H1 (cell line): Measurements from ENCODE around the gene RAB3C. TPM values are rescaled to one million over a fixed set of nuclear protein-coding genes. Genes with fewer than 3 reads are reported as not detected.

ENCODE experiments used
- CTCF ChIA-PET: fragments of 300-600 bp; sonication (Branson Sonifier 250); formaldehyde crosslinking; loops from one replicate; lab custom pipeline; 2021; ENCODE audit not compliant: partially characterized antibody; lab: Charles Lee
- POLR2A ChIA-PET: fragments of 300-600 bp; sonication (Branson Sonifier 250); formaldehyde crosslinking; loops from one replicate; lab custom pipeline; 2021; ENCODE audit warnings: inconsistent platforms; ENCODE audit not compliant: partially characterized antibody; lab: Charles Lee
- DNase-seq, 2 experiments: peaks; one replicate each; pipeline versions ENCODE4 v3.0.0 to v3.0.0-alpha.2; 2010 to 2022; ENCODE audit warnings: low spot score in 2 of 2, low read depth in 1 of 2, mixed read lengths in 1 of 2
- FAIRE-seq: peaks from 2 replicates; lab custom pipeline; 2011; peaks lifted over from hg19 to GRCh38; lab: Jason Lieb, UNC
- H2AFZ ChIP-seq: 2 replicates; pipeline ENCODE4 v1.8.1; 2012; ENCODE audit warnings: low read length, inconsistent platforms
- H2AK5ac ChIP-seq: 2 replicates; pipeline ENCODE4 v1.6.1; 2013; ENCODE audit warnings: low read depth, low read length
- H2BK120ac ChIP-seq: replicated peaks from 2 replicates; pipeline ENCODE3; 2013; ENCODE audit warnings: low read depth, low read length, inconsistent platforms
- H2BK12ac ChIP-seq: 2 replicates; pipeline ENCODE4 v1.6.1; 2013; ENCODE audit warnings: low read depth, low read length
- H2BK15ac ChIP-seq: 2 replicates; pipeline ENCODE4 v1.6.1; 2013; ENCODE audit warnings: low read length
- H2BK20ac ChIP-seq: 2 replicates; pipeline ENCODE4 v1.6.1; 2013; ENCODE audit warnings: low read length
- H2BK5ac ChIP-seq: 2 replicates; pipeline ENCODE4 v1.6.1; 2013; ENCODE audit warnings: low read depth, low read length
- H3K14ac ChIP-seq: 2 replicates; pipeline ENCODE4 v1.6.1; 2013; ENCODE audit warnings: inconsistent platforms; ENCODE audit not compliant: insufficient read length
- H3K18ac ChIP-seq: 2 replicates; pipeline ENCODE4 v1.6.1; 2013; ENCODE audit warnings: low read length; ENCODE audit errors: extremely low read depth
- H3K23ac ChIP-seq: 2 replicates; pipeline ENCODE4 v1.6.1; 2013; ENCODE audit warnings: inconsistent platforms; ENCODE audit not compliant: insufficient read length
- H3K23me2 ChIP-seq: 2 replicates; pipeline ENCODE4 v1.6.1; 2013; ENCODE audit warnings: low read depth, low read length
- H3K27ac ChIP-seq: 2 replicates; pipeline ENCODE4 v1.6.1; 2011; ENCODE audit warnings: low read depth, low read length, inconsistent platforms
- H3K27me3 ChIP-seq, 4 experiments: replicated peaks in 1 of 4; 1 replicate in 1 of 4; 2 replicates in 3 of 4; pipeline versions ENCODE4 v1.6.1 to v1.8.1; 2011 to 2013; ENCODE audit warnings: low read length in 3 of 4, mild to moderate bottlenecking in 3 of 4, inconsistent platforms in 2 of 4, mixed read lengths in 2 of 4, moderate library complexity in 1 of 4; ENCODE audit not compliant: control insufficient read depth in 3 of 4, insufficient read depth in 3 of 4; ENCODE audit errors: extremely low read depth in 1 of 4
- H3K36me3 ChIP-seq, 4 experiments: 2 replicates each; pipeline versions ENCODE4 v1.6.1 to v1.8.1; 2011 to 2013; ENCODE audit warnings: mild to moderate bottlenecking in 4 of 4, low read length in 3 of 4, moderate library complexity in 2 of 4, control low read depth in 1 of 4, inconsistent platforms in 1 of 4; ENCODE audit not compliant: insufficient read depth in 4 of 4, control insufficient read depth in 2 of 4
- H3K4ac ChIP-seq: replicated peaks from 2 replicates; pipeline ENCODE3; 2013; ENCODE audit warnings: low read length, low read depth, mixed read lengths, inconsistent platforms; ENCODE audit not compliant: insufficient read length
- H3K4me1 ChIP-seq, 4 experiments: replicated peaks in 1 of 4; 1 replicate in 1 of 4; 2 replicates in 3 of 4; pipeline versions ENCODE4 v1.6.1 to v1.8.1; 2011 to 2013; ENCODE audit warnings: low read length in 3 of 4, inconsistent platforms in 2 of 4, mixed read lengths in 1 of 4; ENCODE audit not compliant: insufficient read depth in 4 of 4, control insufficient read depth in 3 of 4
- H3K4me2 ChIP-seq, 2 experiments: 2 replicates each; pipeline versions ENCODE4 v1.6.1 to v1.8.1; 2011 to 2013; ENCODE audit warnings: low read depth in 2 of 2, low read length in 2 of 2, control low read depth in 1 of 2, inconsistent platforms in 1 of 2, mild to moderate bottlenecking in 1 of 2; ENCODE audit not compliant: insufficient read depth in 1 of 2
- H3K4me3 ChIP-seq, 4 experiments: fragments of 200-600, 300-600 bp in 1 of 4; sonication (generic), shearing (Covaris generic), sonication (Bioruptor Twin) in 1 of 4; 2 replicates each; pipeline versions ENCODE4 v1.5.1 to v1.8.1; 2011 to 2016; ENCODE audit warnings: low read length in 4 of 4, low read depth in 3 of 4, control low read depth in 2 of 4, inconsistent platforms in 2 of 4, mild to moderate bottlenecking in 2 of 4, mixed read lengths in 1 of 4, moderate library complexity in 1 of 4; ENCODE audit not compliant: insufficient read depth in 2 of 4; ENCODE audit errors: extremely low read depth in 1 of 4
- H3K56ac ChIP-seq: replicated peaks from 2 replicates; pipeline ENCODE3; 2013; ENCODE audit warnings: low read depth, mild to moderate bottlenecking, mixed read lengths, low read length, inconsistent platforms; ENCODE audit not compliant: insufficient read length
- H3K79me1 ChIP-seq: 2 replicates; pipeline ENCODE4 v1.6.1; 2013; ENCODE audit warnings: low read depth, low read length, control low read depth
- H3K79me2 ChIP-seq, 2 experiments: 2 replicates each; pipeline versions ENCODE4 v1.6.1 to v1.8.1; 2012 to 2013; ENCODE audit warnings: low read length in 2 of 2, mild to moderate bottlenecking in 2 of 2, inconsistent platforms in 1 of 2; ENCODE audit not compliant: insufficient read depth in 2 of 2, control insufficient read depth in 1 of 2
- H3K9ac ChIP-seq, 4 experiments: replicated peaks in 1 of 4; 1 replicate in 1 of 4; 2 replicates in 3 of 4; pipeline versions ENCODE4 v1.6.1 to v1.8.1; 2011 to 2013; ENCODE audit warnings: low read depth in 3 of 4, low read length in 3 of 4, control low read depth in 2 of 4, mild to moderate bottlenecking in 2 of 4, moderate library complexity in 2 of 4, inconsistent platforms in 1 of 4; ENCODE audit errors: extremely low read depth in 1 of 4
- H3K9me3 ChIP-seq, 2 experiments: 2 replicates each; pipeline versions ENCODE4 v1.6.1 to v1.8.1; 2012 to 2013; ENCODE audit warnings: mild to moderate bottlenecking in 2 of 2, moderate library complexity in 2 of 2, control low read depth in 1 of 2, inconsistent platforms in 1 of 2, low read depth in 1 of 2, low read length in 1 of 2, mixed read lengths in 1 of 2; ENCODE audit not compliant: insufficient read depth in 2 of 2
- H4K20me1 ChIP-seq, 2 experiments: replicated peaks in 1 of 2; 2 replicates each; pipeline versions ENCODE3 to v1.8.1; 2011 to 2013; ENCODE audit warnings: inconsistent platforms in 2 of 2, low read length in 2 of 2, mild to moderate bottlenecking in 1 of 2; ENCODE audit not compliant: insufficient read depth in 2 of 2, control insufficient read depth in 1 of 2
- H4K5ac ChIP-seq: 2 replicates; pipeline ENCODE4 v1.6.1; 2013; ENCODE audit warnings: low read length, low read depth, mixed read lengths, inconsistent platforms; ENCODE audit not compliant: insufficient read length
- H4K8ac ChIP-seq: 2 replicates; pipeline ENCODE4 v1.8.0; 2013; ENCODE audit warnings: mild to moderate bottlenecking, moderate library complexity, low read length, inconsistent platforms; ENCODE audit not compliant: insufficient read depth; ENCODE audit errors: extremely low read depth
- H4K91ac ChIP-seq: replicated peaks from 2 replicates; pipeline ENCODE3; 2013; ENCODE audit warnings: low read length, mixed read lengths, inconsistent platforms; ENCODE audit not compliant: insufficient read length
- EP300 ChIP-seq, 2 experiments: IDR thresholded peaks; 1 replicate in 1 of 2; 2 replicates in 1 of 2; pipeline ENCODE4 v1.6.1; 2011 to 2012; ENCODE audit warnings: low read depth in 2 of 2, low read length in 2 of 2, mild to moderate bottlenecking in 2 of 2, borderline replicate concordance in 1 of 2, inconsistent platforms in 1 of 2, moderate library complexity in 1 of 2
- GABPA ChIP-seq: IDR thresholded peaks from 2 replicates; pipeline ENCODE4 v1.6.1; 2011; ENCODE audit warnings: mild to moderate bottlenecking, low read length, moderate library complexity, borderline replicate concordance; ENCODE audit not compliant: insufficient read depth
- JUND ChIP-seq: IDR thresholded peaks from 2 replicates; pipeline ENCODE4 v1.6.1; 2011; ENCODE audit warnings: mild to moderate bottlenecking, improper control_type of control experiment, low read length
- KDM5A ChIP-seq: fragments of 200-600 bp; IDR thresholded peaks from 2 replicates; pipeline ENCODE4 v1.7.1; 2012; ENCODE audit warnings: mild to moderate bottlenecking, low read length, inconsistent platforms, mixed read lengths
- POLR2A ChIP-seq, 2 experiments: IDR thresholded peaks; 1 replicate in 1 of 2; 2 replicates in 1 of 2; pipeline ENCODE4 v1.6.1; 2011; ENCODE audit warnings: low read depth in 2 of 2, low read length in 2 of 2, mild to moderate bottlenecking in 2 of 2; ENCODE audit errors: control extremely low read depth in 1 of 2
- RBBP5 ChIP-seq: IDR thresholded peaks from 2 replicates; pipeline ENCODE4 v1.7.1; 2012; ENCODE audit warnings: low read depth, mild to moderate bottlenecking, inconsistent platforms, low read length, moderate library complexity, borderline replicate concordance
- SP4 ChIP-seq: IDR thresholded peaks from 2 replicates; pipeline ENCODE4 v1.6.1; 2012; ENCODE audit warnings: low read length, inconsistent platforms
- WGBS, 2 experiments: shearing (Covaris generic) in 1 of 2; methylation state at CpG; one replicate each; pipeline versions ENCODE4 v1.1.6 to v1.1.7; 2013 to 2015; ENCODE audit warnings: low lambda C conversion rate in 2 of 2, mixed read lengths in 2 of 2, inconsistent platforms in 1 of 2, low coverage in 1 of 2, missing lambda C conversion rate in 1 of 2; ENCODE audit not compliant: insufficient replicate concordance in 2 of 2, insufficient coverage in 1 of 2, insufficient read length in 1 of 2; ENCODE audit errors: extremely low coverage in 1 of 2, missing lambda C conversion rate in 1 of 2; 5-methylcytosine and 5-hydroxymethylcytosine counted together
- polyA plus RNA-seq, 7 experiments: library from polyadenylated mRNA; depleted of rRNA in 3 of 7; stranded (reverse) in 5 of 7; unstranded in 2 of 7; fragments of >200 nt in 5 of 7; fragments of 200-250 nt in 2 of 7; gene quantifications; 1 replicate in 5 of 7; 2 replicates in 1 of 7; 4 replicates in 1 of 7; pipeline versions ENCODE4 v1.2.1 to v1.2.3, GENCODE V29; 2011 to 2013; ENCODE audit warnings: missing spikeins in 2 of 7, mixed read lengths in 2 of 7
- total RNA-seq: library from RNA; stranded (reverse); fragmentation: NEBNext Ultra II Directional; extraction: Animal tissue kit (Norgen Biotek cat#: 25700); gene quantifications from 2 replicates; pipeline ENCODE4 v1.2.1, GENCODE V29; 2021

The RAB3C gene
- total and polyA plus RNA-seq, 2 of the 8 experiments (the other 6 are each of a cell fraction or from before 2014, with no cell fraction given): 14.7 to 18.3 TPM

DNA sequence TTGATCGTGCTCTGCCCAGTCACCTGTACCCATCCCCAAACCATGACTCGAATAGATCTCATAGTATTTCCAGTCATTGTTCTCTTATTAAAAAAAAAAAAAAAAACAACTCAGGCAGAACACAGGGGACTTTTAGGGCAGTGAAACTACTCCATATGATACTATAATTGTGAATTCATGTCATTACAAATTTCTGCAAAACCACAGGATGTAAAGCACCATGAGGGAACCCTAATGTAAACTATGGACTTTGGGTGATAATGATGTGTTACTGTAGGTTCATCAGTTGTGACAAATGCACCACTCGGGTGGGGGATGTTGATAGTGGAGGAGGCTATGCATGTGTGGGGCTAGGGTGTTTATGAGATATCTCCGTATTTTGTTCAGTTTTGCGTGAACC, 133.8 kb downstream of the RAB3C start:
- H2AK5ac ChIP-seq: no peak overlapping the region
- no peak overlapping the region for H2BK120ac ChIP-seq
- no peak overlapping the region for H3K56ac ChIP-seq
- no peak overlapping the region for H4K5ac ChIP-seq
- ChIA-PET CTCF (interaction anchor here (0.7 kb wide), 1 partner anchor 217 kb away, joined by 3 read pairs; no protein-coding TSS in a partner anchor), POLR2A (no interaction called here)
- TF ChIP-seq POLR2A (IDR thresholded peaks at IDR 0.05; ENCODE audit: control extremely low read depth in 1 of 2, low read depth in 2 of 2, low read length in 2 of 2) (no peak), RBBP5 (no peak), JUND (no peak), EP300 (IDR thresholded peaks at IDR 0.05; ENCODE audit: borderline replicate concordance in 1 of 2, low read depth in 2 of 2, low read length in 2 of 2) (no peak), SP4 (no peak), KDM5A (no peak), GABPA (no peak)
- H3K27me3 ChIP-seq: no peaks in the 10 kb centered on the region
- peaks cover 0 to 9% of the 10 kb centered on the region in 2 experiments; a peak in 1 of 4 replicates for H3K9me3 ChIP-seq
- no peak overlapping the region for H3K9ac ChIP-seq
- no peak overlapping the region for H2BK20ac ChIP-seq
- H3K18ac ChIP-seq: no peak overlapping the region
- DNase-seq: no peak
- FAIRE-seq: no peak
- no peaks in the 10 kb centered on the region for H3K79me1 ChIP-seq
- H3K4ac ChIP-seq: no peak overlapping the region
- no peaks in the 10 kb centered on the region for H3K36me3 ChIP-seq
- H3K4me3 ChIP-seq: no peak overlapping the region
- peaks cover 0 to 9% (median 6%) of the 10 kb centered on the region in 4 experiments; a peak in 4 of 7 replicates for H3K4me1 ChIP-seq
- no peak overlapping the region for H2BK12ac ChIP-seq
- H4K20me1 ChIP-seq: no peaks in the 10 kb centered on the region
- H3K23ac ChIP-seq: no peak overlapping the region
- H3K79me2 ChIP-seq: no peaks in the 10 kb centered on the region
- H4K91ac ChIP-seq: no peak overlapping the region
- no peak overlapping the region for H3K4me2 ChIP-seq
- no peak overlapping the region for H4K8ac ChIP-seq
- H2BK15ac ChIP-seq: no peak overlapping the region
- H3K23me2 ChIP-seq: no peaks in the 10 kb centered on the region
- no peak overlapping the region for H2BK5ac ChIP-seq
- no peak overlapping the region for H2AFZ ChIP-seq
- WGBS, 2 experiments: 91% methylated on average over 5 of the region's 5 CpGs; no CpG with 5 or more reads in 1 of the 2 experiments
- no peak overlapping the region for H3K27ac ChIP-seq
- no peak overlapping the region for H3K14ac ChIP-seq
